Bronchial epithelial cell (primary cell): ENCODE measurements around the gene PSMB9. TPM values are rescaled to one million over a fixed set of nuclear protein-coding genes. Genes with fewer than 3 reads are reported as not detected.

Experiments
- DNase-seq: peaks from one replicate; pipeline ENCODE4 v3.0.0-alpha.2; 2010; ENCODE audit warnings: low read depth
- FAIRE-seq: peaks from 2 replicates; lab custom pipeline; 2011; peaks lifted over from hg19 to GRCh38; lab: Jason Lieb, UNC
- H3K27me3 ChIP-seq: 2 replicates; pipeline ENCODE4 v1.5.1; 2011; ENCODE audit warnings: low read length; ENCODE audit not compliant: control insufficient read depth, insufficient read depth
- H3K36me3 ChIP-seq: 2 replicates; pipeline ENCODE4 v1.5.1; 2011; ENCODE audit warnings: low read length; ENCODE audit not compliant: control insufficient read depth, insufficient read depth
- H3K4me3 ChIP-seq: 2 replicates; pipeline ENCODE4 v1.5.1; 2011; ENCODE audit warnings: mild to moderate bottlenecking, low read depth, low read length, control low read depth
- total RNA-seq: library from RNA; depleted of rRNA; stranded (reverse); fragments of >200 nt; gene quantifications from 2 replicates; pipeline ENCODE4 v1.2.1, GENCODE V29; 2014
- TF ChIP-seq, protein P1 (sequence below): IDR thresholded peaks from 2 replicates; pipeline ENCODE4 v1.5.1; 2011; ENCODE audit warnings: mild to moderate bottlenecking, moderate library complexity, low read length, control low read depth, inconsistent platforms; ENCODE audit not compliant: insufficient read depth, severe bottlenecking

The PSMB9 gene
- total RNA-seq, 1 donor from 2014 or later = 0.53 TPM

- Histone ChIP-seq H3K27me3 (no peaks in the 10 kb centered on the region), H3K36me3 (no peaks in the 10 kb centered on the region), H3K4me3 (no peak overlapping the region)
- no peak for FAIRE-seq
- TF ChIP-seq, protein P1, sequence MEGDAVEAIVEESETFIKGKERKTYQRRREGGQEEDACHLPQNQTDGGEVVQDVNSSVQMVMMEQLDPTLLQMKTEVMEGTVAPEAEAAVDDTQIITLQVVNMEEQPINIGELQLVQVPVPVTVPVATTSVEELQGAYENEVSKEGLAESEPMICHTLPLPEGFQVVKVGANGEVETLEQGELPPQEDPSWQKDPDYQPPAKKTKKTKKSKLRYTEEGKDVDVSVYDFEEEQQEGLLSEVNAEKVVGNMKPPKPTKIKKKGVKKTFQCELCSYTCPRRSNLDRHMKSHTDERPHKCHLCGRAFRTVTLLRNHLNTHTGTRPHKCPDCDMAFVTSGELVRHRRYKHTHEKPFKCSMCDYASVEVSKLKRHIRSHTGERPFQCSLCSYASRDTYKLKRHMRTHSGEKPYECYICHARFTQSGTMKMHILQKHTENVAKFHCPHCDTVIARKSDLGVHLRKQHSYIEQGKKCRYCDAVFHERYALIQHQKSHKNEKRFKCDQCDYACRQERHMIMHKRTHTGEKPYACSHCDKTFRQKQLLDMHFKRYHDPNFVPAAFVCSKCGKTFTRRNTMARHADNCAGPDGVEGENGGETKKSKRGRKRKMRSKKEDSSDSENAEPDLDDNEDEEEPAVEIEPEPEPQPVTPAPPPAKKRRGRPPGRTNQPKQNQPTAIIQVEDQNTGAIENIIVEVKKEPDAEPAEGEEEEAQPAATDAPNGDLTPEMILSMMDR = no peak
- no peak for DNase-seq
Measured at GRCh38 chr6:32815996-32816395, 38.0 kb upstream of the PSMB9 start.

DNA sequence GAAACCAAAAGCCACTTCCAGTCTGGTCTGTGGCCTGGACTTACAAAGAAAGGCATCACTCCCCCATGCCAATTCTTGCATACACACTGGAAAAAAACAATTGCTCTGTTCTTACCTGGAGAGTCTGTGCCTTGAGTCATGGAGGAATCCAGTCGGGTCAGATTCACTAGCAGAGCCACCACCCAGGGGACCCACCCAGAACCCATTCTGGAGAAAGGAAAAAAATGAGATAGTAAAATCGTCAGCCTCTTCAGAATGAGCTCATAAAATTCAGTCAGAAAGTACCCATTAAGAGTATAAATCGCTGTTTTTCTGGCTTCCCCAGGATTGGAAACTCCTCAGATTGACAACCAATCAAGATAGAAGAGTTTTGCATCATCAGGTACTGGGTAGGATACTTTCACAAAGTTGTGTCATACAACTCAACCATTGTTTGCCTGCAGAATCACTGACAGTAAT lies 37.2 kb upstream of the PSMB9 start, which contains the start of gene HLA-DOB:
TSS of gene HLA-DOB (minus strand) at position 257 of the 459 bp plus-strand sequence. CDS start at position 206, 51 bp downstream.
- FAIRE-seq (peak; percentile 52), DNase-seq (peak; percentile 83)
- Histone ChIP-seq H3K27me3 (no peaks in the 10 kb centered on the region), H3K4me3 (no peak within 1 kb of the TSS), H3K36me3 (no peaks in the 10 kb centered on the region)
- TF ChIP-seq, protein P1 = no peak

DNA sequence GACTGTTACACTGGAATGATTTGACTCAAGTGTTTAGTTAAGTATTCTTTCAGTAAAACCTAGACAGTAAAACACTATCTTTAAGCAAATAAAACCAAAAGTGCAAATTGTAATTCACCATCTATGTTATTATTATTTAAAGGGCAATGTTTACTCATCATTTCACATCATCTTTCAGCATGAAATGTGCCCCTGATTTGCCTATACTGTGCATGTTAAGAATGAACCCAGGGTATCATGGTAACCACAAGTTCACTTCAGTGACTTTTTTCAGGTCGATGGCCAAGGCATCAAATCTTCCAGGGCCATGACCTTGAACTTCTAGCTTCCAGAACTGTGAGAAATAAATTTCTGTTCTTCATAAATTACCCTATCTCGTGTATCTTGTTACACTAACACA lies 35.1 kb upstream of the PSMB9 start:
- no peak for FAIRE-seq
- Histone ChIP-seq H3K36me3 (no peaks in the 10 kb centered on the region), H3K27me3 (no peaks in the 10 kb centered on the region), H3K4me3 (no peak overlapping the region)
- no peak for DNase-seq
- TF ChIP-seq, protein P1 = no peak

- Histone ChIP-seq H3K4me3 (no peak overlapping the region), H3K27me3 (no peaks in the 10 kb centered on the region), H3K36me3 (no peaks in the 10 kb centered on the region)
- TF ChIP-seq, protein P1 = no peak
- DNase-seq = peak; percentile 95
- peak; percentile 98 for FAIRE-seq
Measured at GRCh38 chr6:32819729-32820128, 34.3 kb upstream of the PSMB9 start.

DNA sequence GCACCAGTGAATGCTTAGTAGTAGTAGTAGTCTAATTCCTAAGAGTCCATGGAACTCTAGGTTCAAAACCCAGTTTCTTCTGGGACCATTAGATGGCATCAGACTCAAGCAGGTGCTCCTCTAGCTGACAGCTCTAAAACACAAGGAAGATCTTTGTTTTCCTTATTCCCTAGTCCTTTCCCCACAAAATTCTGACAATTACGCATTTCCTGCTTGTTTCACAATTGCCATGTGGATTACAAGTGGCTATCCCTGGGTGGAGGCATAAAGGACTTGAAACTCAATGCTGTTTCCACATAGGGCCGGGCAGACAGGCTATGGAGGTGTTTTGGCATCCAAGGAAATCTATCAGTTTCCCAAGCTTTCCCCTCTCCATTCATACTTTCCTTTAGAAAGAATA lies 28.0 kb upstream of the PSMB9 start:
- Histone ChIP-seq H3K36me3 (peaks cover 9% of the 10 kb centered on the region), H3K4me3 (no peak overlapping the region), H3K27me3 (no peaks in the 10 kb centered on the region)
- DNase-seq (peak; percentile 68), FAIRE-seq (peak; percentile 72)
- TF ChIP-seq, protein P1 = peak; percentile 46

GRCh38 chr6:32827025-32827424 lies 27.0 kb upstream of the PSMB9 start:
- TF ChIP-seq, protein P1 = no peak
- no peak for FAIRE-seq
- Histone ChIP-seq H3K4me3 (no peak overlapping the region), H3K27me3 (no peaks in the 10 kb centered on the region), H3K36me3 (peaks cover 12% of the 10 kb centered on the region)
- DNase-seq = no peak
